Measurements from ENCODE around the gene PAXIP1.

The PAXIP1 gene

GRCh38 chr7:154911411-154911810 lies 91.5 kb downstream of the PAXIP1 start:
- H3K4me3 ChIP-seq: no peak overlapping the region
- no peaks in the 10 kb centered on the region for H3K9me3 ChIP-seq
- no peaks in the 10 kb centered on the region for H3K36me3 ChIP-seq (replicated peaks)
- H3K27me3 ChIP-seq (ENCODE audit: low read depth): no peaks in the 10 kb centered on the region
- in situ Hi-C loops (cut with MboI; ENCODE audit: low sequenced_read_pairs): no loop called here
- no peaks in the 10 kb centered on the region for H3K4me1 ChIP-seq
- DNase-seq (ENCODE audit: low spot score in 2 of 2): no peak

GRCh38 chr7:154910977-154911376 lies 91.9 kb downstream of the PAXIP1 start:
- H3K4me1 ChIP-seq: no peaks in the 10 kb centered on the region
- no peaks in the 10 kb centered on the region for H3K36me3 ChIP-seq (replicated peaks)
- no peak overlapping the region for H3K4me3 ChIP-seq
- DNase-seq (ENCODE audit: low spot score in 2 of 2): no peak
- no peaks in the 10 kb centered on the region for H3K27me3 ChIP-seq (ENCODE audit: low read depth)
- in situ Hi-C loops (cut with MboI; ENCODE audit: low sequenced_read_pairs): no loop called here
- H3K9me3 ChIP-seq: no peaks in the 10 kb centered on the region

DNA sequence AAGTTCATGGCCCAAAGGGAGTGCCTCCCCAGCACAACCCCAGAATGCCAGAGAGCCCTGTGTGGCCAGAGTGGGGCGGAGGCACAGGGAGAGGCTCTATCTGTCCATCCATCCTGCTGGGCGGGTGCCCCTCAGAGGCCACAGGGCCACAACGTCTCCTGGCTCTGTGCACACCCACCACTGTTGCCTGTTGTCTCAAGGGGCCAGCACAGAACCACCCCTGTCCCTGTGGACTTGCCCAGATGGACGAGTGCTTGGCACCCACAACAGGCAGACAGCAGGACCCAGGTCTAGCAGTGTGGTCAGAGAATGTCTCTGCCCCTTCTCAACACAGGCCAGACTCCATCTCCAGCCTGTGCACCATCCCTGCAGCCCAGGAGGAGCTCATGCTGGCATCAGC lies 92.8 kb downstream of the PAXIP1 start:
- DNase-seq (ENCODE audit: low spot score in 2 of 2): no peak
- Histone ChIP-seq H3K4me3 (no peak overlapping the region), H3K36me3 (replicated peaks) (no peaks in the 10 kb centered on the region), H3K9me3 (no peaks in the 10 kb centered on the region), H3K4me1 (no peaks in the 10 kb centered on the region), H3K27me3 (ENCODE audit: low read depth) (no peaks in the 10 kb centered on the region)
- in situ Hi-C loops (cut with MboI; ENCODE audit: low sequenced_read_pairs): no loop called here

- Histone ChIP-seq H3K9me3 (no peaks in the 10 kb centered on the region), H3K27me3 (ENCODE audit: low read depth) (no peaks in the 10 kb centered on the region), H3K36me3 (replicated peaks) (no peaks in the 10 kb centered on the region), H3K4me3 (no peak overlapping the region), H3K4me1 (no peaks in the 10 kb centered on the region)
- no peak for DNase-seq (ENCODE audit: low spot score in 2 of 2)
- in situ Hi-C loops (cut with MboI; ENCODE audit: low sequenced_read_pairs): no loop called here
These were observed 93.5 kb downstream of the PAXIP1 start for GRCh38 chr7:154909241-154910105.

DNA sequence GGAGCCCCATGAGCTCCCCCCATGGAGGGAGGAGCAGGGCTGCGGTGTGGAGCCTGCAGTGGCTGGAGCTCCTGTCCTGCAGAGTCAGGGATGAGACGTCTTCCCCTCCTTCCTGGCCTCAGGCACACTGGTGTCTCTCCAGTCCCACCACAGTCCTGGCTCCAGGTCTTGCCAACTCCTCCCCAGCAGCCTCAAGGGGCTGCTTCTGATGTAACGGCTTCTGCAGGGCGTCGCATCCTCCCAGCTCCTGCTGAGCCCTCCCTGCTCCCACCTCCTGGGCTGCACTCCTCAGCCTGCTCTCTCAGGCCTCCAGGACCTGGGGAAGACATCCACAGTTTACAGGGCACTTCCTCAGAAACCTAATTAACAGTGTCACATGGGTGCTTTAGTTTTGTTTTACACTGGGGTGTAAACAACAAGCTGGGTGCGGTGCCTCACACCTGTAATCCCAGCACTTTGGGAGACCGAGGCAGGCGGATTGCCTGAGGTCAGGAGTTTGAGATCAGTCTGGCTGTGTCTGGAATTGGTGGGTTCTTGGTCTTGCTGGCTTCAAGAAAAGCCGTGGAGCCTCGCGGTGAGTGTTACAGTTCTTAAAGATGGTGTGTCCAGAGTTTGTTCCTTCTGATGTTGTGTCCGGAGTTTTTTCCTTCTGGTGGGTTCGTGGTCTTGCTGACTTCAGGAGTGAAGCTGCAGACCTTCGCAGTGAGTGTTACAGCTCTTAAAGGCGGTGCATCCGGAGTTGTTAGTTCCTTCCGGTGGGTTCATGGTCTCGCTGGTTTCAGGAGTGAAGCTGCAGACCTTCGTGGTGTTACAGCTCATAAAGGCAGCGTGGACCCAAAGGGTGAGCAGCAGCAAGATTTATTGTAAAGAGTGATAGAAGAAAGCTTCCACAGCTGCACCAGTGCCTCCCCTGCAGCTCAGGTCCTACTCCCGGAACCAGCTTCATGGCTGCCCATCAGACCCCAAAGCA lies 95.0 kb downstream of the PAXIP1 start:
- Histone ChIP-seq H3K9me3 (no peaks in the 10 kb centered on the region), H3K27me3 (ENCODE audit: low read depth) (no peaks in the 10 kb centered on the region), H3K4me1 (no peaks in the 10 kb centered on the region), H3K4me3 (no peak overlapping the region), H3K36me3 (replicated peaks) (no peaks in the 10 kb centered on the region)
- DNase-seq (ENCODE audit: low spot score in 2 of 2): no peak
- in situ Hi-C loops (cut with MboI; ENCODE audit: low sequenced_read_pairs): no loop called here

- H3K27me3 ChIP-seq (ENCODE audit: low read depth): no peaks in the 10 kb centered on the region
- no peaks in the 10 kb centered on the region for H3K9me3 ChIP-seq
- H3K4me3 ChIP-seq: no peak overlapping the region
- H3K36me3 ChIP-seq (replicated peaks): no peaks in the 10 kb centered on the region
- no peak for DNase-seq (ENCODE audit: low spot score in 2 of 2)
- in situ Hi-C loops (cut with MboI; ENCODE audit: low sequenced_read_pairs): no loop called here
- no peaks in the 10 kb centered on the region for H3K4me1 ChIP-seq
These were observed 96.1 kb downstream of the PAXIP1 start for GRCh38 chr7:154906736-154907355.

- Histone ChIP-seq H3K4me1 (no peaks in the 10 kb centered on the region), H3K36me3 (replicated peaks) (no peaks in the 10 kb centered on the region), H3K27me3 (ENCODE audit: low read depth) (no peaks in the 10 kb centered on the region), H3K4me3 (no peak overlapping the region), H3K9me3 (no peaks in the 10 kb centered on the region)
- in situ Hi-C loops (cut with MboI; ENCODE audit: low sequenced_read_pairs): no loop called here
- DNase-seq (ENCODE audit: low spot score in 2 of 2): no peak
These were observed 96.7 kb downstream of the PAXIP1 start for GRCh38 chr7:154906201-154906600.

DNA sequence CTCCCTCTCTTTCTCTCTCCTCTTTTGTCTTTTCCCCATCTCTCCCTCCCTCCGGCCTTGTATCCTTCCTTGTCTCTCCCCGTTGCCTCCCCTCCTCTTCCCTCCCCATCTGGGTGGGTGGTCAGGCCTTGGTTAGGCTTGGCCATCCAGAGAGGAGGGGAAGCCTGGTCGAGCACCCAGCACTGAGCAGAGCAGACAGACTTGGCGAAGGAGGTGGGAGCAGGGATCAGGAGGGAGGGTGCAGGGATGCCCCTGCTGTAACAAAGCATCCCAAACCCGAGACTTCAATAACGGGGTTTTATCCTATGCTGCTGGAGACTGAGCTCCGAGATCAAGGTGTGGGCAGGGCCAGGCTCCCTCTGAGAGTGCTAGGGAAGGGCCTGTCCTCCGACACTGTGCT lies 97.3 kb downstream of the PAXIP1 start:
- Histone ChIP-seq H3K27me3 (ENCODE audit: low read depth) (no peaks in the 10 kb centered on the region), H3K9me3 (no peaks in the 10 kb centered on the region), H3K4me3 (no peak overlapping the region), H3K4me1 (no peaks in the 10 kb centered on the region), H3K36me3 (replicated peaks) (no peaks in the 10 kb centered on the region)
- no peak for DNase-seq (ENCODE audit: low spot score in 2 of 2)
- in situ Hi-C loops (cut with MboI; ENCODE audit: low sequenced_read_pairs): no loop called here

- Histone ChIP-seq H3K9me3 (no peaks in the 10 kb centered on the region), H3K27me3 (ENCODE audit: low read depth) (no peaks in the 10 kb centered on the region)
- in situ Hi-C loops (cut with MboI; ENCODE audit: low sequenced_read_pairs): no loop called here
These were observed 97.8 kb downstream of the PAXIP1 start for GRCh38 chr7:154905146-154905545.

GRCh38 chr7:154903083-154903731 lies 99.7 kb downstream of the PAXIP1 start:
- Histone ChIP-seq H3K4me3 (no peak overlapping the region), H3K27me3 (ENCODE audit: low read depth) (no peaks in the 10 kb centered on the region), H3K36me3 (replicated peaks) (no peaks in the 10 kb centered on the region), H3K9me3 (no peaks in the 10 kb centered on the region), H3K4me1 (no peaks in the 10 kb centered on the region)
- in situ Hi-C loops (cut with MboI; ENCODE audit: low sequenced_read_pairs): no loop called here
- DNase-seq (ENCODE audit: low spot score in 2 of 2): no peak

More at GRCh38 chr7:154905146-154905545, 97.8 kb downstream of the PAXIP1 start:
- DNase-seq (ENCODE audit: low spot score in 2 of 2): no peak
- H3K4me1 ChIP-seq: no peaks in the 10 kb centered on the region
- no peaks in the 10 kb centered on the region for H3K36me3 ChIP-seq (replicated peaks)
- H3K4me3 ChIP-seq: no peak overlapping the region

- H3K36me3 ChIP-seq (replicated peaks): no peaks in the 10 kb centered on the region
- no peaks in the 10 kb centered on the region for H3K9me3 ChIP-seq
- in situ Hi-C loops (cut with MboI; ENCODE audit: low sequenced_read_pairs): no loop called here
These were observed 100.3 kb downstream of the PAXIP1 start for GRCh38 chr7:154902600-154903082.

DNA sequence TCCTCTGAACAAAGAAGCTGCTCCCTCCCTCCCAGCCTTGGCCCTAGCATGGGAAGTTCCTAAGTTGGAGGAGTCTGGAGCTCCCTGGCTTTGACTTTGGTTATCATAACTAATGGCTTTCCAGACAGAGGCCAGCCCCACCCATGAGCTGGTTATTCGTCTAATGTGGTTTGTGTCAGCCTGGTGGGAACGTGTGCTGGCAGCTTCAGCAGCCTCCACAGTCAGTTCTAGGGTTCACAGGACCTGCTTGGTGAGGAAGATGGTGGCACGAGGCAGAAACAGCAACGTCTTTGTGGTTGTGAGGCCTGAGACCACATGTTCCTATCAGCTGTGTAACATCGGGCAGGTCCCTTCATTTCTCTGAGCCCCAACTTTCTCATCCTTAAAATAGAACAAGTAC lies 103.1 kb downstream of the PAXIP1 start:
- in situ Hi-C loops (cut with MboI; ENCODE audit: low sequenced_read_pairs): no loop called here
- Histone ChIP-seq H3K36me3 (replicated peaks) (no peaks in the 10 kb centered on the region), H3K4me1 (no peaks in the 10 kb centered on the region), H3K27me3 (ENCODE audit: low read depth) (no peaks in the 10 kb centered on the region), H3K4me3 (no peak overlapping the region), H3K9me3 (no peaks in the 10 kb centered on the region)
- no peak for DNase-seq (ENCODE audit: low spot score in 2 of 2)

More at GRCh38 chr7:154902600-154903082, 100.3 kb downstream of the PAXIP1 start:
- Histone ChIP-seq H3K4me3 (no peak overlapping the region), H3K27me3 (ENCODE audit: low read depth) (no peaks in the 10 kb centered on the region), H3K4me1 (no peaks in the 10 kb centered on the region)
- no peak for DNase-seq (ENCODE audit: low spot score in 2 of 2)

Measured in HAP-1 (cell line).